Gastroesophageal sphincter (tissue), 3 donors: Measurements from ENCODE around the gene GOLIM4.

Experiments
- CTCF ChIP-seq, 4 experiments: fragments of 200-600 bp in 2 of 4; fragments of 450-650 bp in 2 of 4; sonication (generic) in 1 of 4; IDR thresholded peaks; one replicate each; pipeline ENCODE4 v1.5.1; 2017 to 2019; ENCODE audit warnings: antibody characterized with exemption in 4 of 4, mild to moderate bottlenecking in 2 of 4, moderate library complexity in 2 of 4
- POLR2A ChIP-seq, 2 donors: fragments of 450-650 bp; IDR thresholded peaks; one replicate each; pipeline ENCODE4 v1.6.1; 2017; ENCODE audit warnings: antibody characterized with exemption in 2 of 2, mild to moderate bottlenecking in 2 of 2, moderate library complexity in 1 of 2
- POLR2AphosphoS5 ChIP-seq: sonication (generic); formaldehyde crosslinking; IDR thresholded peaks from one replicate; pipeline ENCODE4 v1.6.1; 2017; ENCODE audit warnings: antibody characterized with exemption

DNA sequence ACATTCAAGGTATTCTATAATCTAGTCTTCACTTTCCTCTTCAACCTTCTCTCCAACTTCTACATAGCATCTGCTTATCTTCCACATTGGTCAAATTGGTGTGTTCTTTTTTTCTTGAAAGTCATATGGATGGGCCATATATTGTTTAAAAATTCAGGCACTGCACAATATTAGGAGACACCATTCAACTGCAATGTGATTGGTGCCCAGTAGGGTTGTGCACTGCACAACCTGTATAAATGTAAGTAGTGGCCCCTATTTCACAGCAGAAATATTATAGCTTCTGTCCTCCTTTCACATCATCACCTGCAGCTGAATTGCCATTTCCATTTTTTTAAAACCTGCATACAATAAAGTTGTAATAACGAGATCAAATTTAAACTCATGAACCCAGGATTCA lies 18.1 kb upstream of the GOLIM4 start:
- TF ChIP-seq POLR2AphosphoS5 (no peak), CTCF (IDR thresholded peaks at IDR 0.05) (no peak), POLR2A (IDR thresholded peaks at IDR 0.05) (no peak)
